ENCODE measurements around the gene HOXC10.

GRCh38 chr12:54008260-54008552, 23.3 kb downstream of the HOXC10 start:
- TF ChIP-seq POLR2A (IDR thresholded peaks at IDR 0.05) (no peak), EP300 (IDR thresholded peaks at IDR 0.05) (no peak), CTCF (IDR thresholded peaks at IDR 0.05) (no peak), POLR2AphosphoS5 (IDR thresholded peaks at IDR 0.05) (no peak)
